GM18520 (cell line): ENCODE data around the gene TAMM41.
"Not testable (repeated sequence)": the region's sequence is repeated elsewhere in the genome, so short reads cannot be mapped to it uniquely, and the experiment has no call there.

Experiments used
- ATAC-seq: cut with Tn5 transposase; IDR thresholded peaks from one replicate; pipeline ENCODE4 v1.9.1; 2021; ENCODE audit not compliant: unreplicated experiment

Gene TAMM41

GRCh38 chr3:11818033-11818432, 28.7 kb downstream of the TAMM41 start:
- ATAC-seq: no peak

DNA sequence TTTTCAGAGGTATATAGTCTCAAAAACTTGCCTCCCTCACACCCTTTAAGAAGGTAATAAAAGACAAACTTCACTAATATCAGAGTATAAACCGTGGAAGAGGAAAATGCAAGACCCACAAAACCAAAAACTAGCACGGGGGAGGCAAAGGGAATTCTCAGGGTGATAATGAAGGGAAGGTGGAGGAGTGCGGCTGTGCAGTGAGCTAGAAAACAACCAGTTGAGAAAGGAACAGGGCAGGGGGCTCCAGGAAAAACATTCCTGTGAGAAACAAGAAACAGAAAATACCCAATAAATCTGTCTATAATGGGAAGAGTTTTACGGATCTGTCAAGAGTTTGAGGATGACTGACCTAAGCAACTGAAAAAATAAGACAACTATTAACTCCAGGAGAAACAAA, 31.6 kb downstream of the TAMM41 start:
- ATAC-seq: no peak

GRCh38 chr3:11814663-11815062, 32.0 kb downstream of the TAMM41 start:
- ATAC-seq: no peak

DNA sequence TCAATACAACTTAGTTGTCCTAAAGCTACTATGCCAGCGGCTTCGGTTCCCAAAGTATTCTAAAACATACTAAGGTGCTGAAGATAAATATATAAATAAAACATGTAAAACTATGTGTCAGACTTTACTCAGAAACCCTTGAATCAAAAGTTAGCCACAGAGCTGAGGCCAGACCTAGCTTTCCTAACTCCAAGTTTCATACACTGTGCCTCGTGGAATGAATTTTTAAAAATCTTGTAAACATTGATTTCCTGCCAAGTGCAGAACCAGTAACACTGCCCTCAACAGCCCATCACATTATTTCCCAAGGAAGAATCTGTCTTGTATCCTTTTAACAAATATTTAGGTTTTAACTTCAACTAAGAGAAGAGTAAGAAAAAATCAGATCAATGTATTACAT, 36.4 kb downstream of the TAMM41 start:
- no peak for ATAC-seq

- no peak for ATAC-seq
These were observed 38.5 kb downstream of the TAMM41 start for GRCh38 chr3:11808231-11808630.

- ATAC-seq: no peak
These were observed 39.0 kb downstream of the TAMM41 start for GRCh38 chr3:11807686-11808085.

- no peak for ATAC-seq
These were observed 41.0 kb downstream of the TAMM41 start for GRCh38 chr3:11805716-11806115.

DNA sequence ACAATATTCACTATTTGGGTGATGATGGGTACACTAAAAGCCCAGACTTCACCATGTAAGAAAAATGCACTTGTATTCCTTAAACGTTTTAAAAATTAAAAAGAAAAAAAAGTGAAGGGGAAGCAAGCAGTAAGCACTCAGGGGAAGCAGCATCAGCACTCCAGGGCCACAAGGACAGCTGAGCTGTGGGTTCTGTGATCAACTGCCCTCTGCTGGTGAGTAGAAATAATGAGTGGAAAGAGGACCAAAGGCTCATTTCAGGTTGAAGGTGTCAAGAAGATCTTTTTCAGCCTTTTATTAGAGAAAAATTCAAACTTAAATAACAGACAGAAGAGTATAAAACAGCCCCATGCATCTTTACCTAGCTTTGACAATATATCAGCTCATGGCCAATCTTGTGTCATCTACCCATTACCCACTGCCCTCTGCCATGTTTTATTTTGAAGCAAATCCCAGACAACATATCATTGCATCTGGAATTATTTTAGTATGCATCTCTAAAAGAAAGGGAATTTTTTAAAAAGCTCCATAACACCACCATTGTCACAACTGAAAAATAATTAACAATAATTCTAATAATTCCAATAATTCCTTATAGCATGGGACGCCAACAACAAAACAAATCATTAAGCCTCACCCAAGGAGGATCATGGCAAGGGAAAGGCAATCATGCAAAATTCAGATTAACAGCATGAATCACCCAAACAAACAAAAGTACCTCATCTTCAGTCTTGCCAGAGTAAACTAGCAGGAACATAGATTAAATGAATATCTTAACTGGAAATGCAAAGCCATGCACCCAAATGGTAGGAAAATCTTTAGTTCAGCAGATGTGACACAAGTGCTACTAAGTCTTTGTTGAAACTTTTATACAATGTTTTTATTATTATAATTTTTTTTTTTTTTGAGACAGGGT, 42.5 kb downstream of the TAMM41 start:
- no peak for ATAC-seq

GRCh38 chr3:11799791-11800190, 46.9 kb downstream of the TAMM41 start:
- ATAC-seq: no peak

DNA sequence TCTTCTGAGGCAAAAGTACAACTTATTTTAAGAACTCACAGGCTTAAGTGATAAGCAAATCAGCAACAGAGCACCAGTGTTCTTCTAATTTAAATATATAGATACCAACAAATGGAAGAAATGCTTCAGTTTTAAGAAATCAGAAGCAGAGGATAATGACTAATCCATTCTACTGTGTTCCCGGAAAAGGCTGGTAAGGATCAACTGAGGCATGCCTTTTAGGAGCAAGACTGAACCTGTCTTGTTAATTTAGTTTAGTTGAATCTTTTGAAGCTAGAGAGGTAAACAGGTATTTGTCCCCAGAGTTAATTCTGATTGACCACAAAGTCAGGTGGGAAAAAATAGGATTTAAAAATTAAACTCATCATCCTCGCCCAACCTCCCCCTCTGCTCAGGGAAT, 51.8 kb downstream of the TAMM41 start:
- no peak for ATAC-seq

DNA sequence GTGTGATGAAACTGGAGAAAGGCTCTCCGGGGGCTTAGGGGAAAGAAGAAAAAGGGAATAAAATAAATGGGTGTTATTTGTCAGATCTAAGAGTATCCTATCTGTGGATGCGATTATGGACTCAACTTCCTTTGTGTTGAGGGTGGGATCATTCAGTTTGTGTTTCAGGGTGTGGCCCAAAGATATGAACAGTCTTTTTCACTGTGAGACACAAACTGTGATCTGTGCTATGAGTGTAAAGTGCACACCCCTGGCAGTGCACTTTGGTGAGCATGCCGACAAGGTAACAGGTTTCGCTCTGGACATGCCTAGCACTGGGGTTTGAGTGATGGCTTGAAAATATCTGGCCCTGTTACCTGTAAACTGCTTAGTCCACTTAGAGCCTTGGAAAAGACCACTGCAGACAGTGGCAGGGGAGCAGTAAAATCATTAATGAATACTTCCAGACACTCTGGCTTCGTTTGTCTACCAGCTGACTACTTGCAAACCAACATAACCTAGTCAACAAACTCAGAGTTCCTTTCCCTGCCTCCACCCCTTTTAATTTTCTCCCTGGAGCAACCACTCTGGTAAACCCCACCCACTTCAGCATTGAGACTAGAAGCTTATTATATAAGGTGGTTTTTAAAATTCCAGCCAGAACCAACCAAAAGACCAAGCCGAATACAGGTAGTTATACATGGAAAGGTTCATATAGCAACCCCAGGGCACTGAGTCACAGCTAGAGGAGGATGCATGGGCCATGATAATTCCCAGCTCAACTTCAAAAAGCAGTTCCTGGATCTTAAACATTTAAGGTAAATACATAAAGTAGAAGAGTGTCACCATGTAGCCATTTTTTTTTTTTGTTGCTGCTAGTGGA, 55.1 kb downstream of the TAMM41 start:
- ATAC-seq: no peak

GRCh38 chr3:11789412-11789811, 57.3 kb downstream of the TAMM41 start:
- no peak for ATAC-seq

DNA sequence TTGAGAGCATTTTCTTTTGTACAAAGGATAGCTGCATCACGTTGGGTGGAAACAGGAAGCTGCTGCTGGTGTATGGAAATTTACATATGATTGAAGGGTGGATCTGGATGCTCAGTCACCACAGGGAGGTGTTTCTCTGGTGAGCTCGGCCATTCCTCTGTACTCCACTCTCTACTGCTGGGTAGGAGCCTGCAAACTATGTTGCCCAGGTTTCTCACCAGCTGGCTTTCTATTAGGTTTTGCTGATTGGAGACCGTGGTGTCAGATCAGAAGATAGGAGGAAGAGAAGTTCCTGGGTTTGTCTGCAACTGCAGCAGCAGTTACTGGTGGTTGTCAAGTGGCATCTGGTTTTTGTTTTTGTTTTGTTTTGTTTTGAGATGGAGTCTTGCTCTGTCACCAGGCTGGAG, 61.7 kb downstream of the TAMM41 start:
- ATAC-seq: no peak

GRCh38 chr3:11780341-11780740, 66.3 kb downstream of the TAMM41 start:
- no peak for ATAC-seq

- ATAC-seq: no peak
These were observed 67.1 kb downstream of the TAMM41 start for GRCh38 chr3:11779626-11780025.

GRCh38 chr3:11778248-11778647, 68.4 kb downstream of the TAMM41 start:
- ATAC-seq: no peak

GRCh38 chr3:11776346-11776745, 70.3 kb downstream of the TAMM41 start:
- no peak for ATAC-seq

- no peak for ATAC-seq
These were observed 71.2 kb downstream of the TAMM41 start for GRCh38 chr3:11775493-11775892.

- no peak for ATAC-seq
These were observed 72.3 kb downstream of the TAMM41 start for GRCh38 chr3:11774296-11774877.

DNA sequence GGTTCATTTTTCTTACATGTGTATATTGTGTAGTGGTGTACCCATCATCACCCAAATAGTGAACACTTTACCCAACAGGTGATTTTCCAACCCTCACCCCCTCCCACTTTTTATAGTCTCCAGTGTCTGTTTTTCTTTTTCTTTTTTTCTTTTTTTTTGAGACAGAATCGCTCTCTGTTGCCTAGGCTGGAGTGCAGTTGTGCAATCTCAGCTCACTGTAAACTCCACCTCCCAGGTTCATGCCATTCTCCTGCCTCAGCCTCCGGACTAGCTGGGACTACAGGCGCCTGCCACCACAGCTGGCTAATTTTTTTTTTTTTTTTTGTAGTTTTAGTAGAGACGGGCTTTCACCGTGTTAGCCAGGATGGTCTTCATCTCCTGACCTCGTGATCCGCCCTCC, 74.8 kb downstream of the TAMM41 start:
- ATAC-seq: not testable (repeated sequence)
